Daoy (cell line): ENCODE results near the gene PKNOX2. TPM values are rescaled to one million over a fixed set of nuclear protein-coding genes. Genes with fewer than 3 reads are reported as not detected.
"Not testable (repeated sequence)": the region's sequence is repeated elsewhere in the genome, so short reads cannot be mapped to it uniquely, and the experiment has no call there.

Experiments used
- DNase-seq: peaks from one replicate; pipeline ENCODE4 v3.0.0-alpha.2; 2015; ENCODE audit warnings: low read depth
- total RNA-seq: library from RNA; depleted of rRNA; stranded (reverse); fragments of >200 nt; shearing (Covaris generic); gene quantifications from 2 replicates; pipeline ENCODE4 v1.2.3, GENCODE V29; 2014

Gene PKNOX2
- total RNA-seq, 1 experiment from 2014 or later, result 1.4 TPM

- DNase-seq, result no peak
Observed at GRCh38 chr11:125202362-125202880, 37.9 kb downstream of the PKNOX2 start.

- no peak for DNase-seq
Observed at GRCh38 chr11:125202977-125203376, 38.4 kb downstream of the PKNOX2 start.

GRCh38 chr11:125207866-125208425, 43.4 kb downstream of the PKNOX2 start:
- DNase-seq, result no peak

GRCh38 chr11:125210066-125210465, 45.5 kb downstream of the PKNOX2 start:
- no peak for DNase-seq

- DNase-seq, result no peak
Observed at GRCh38 chr11:125211191-125211947, 46.8 kb downstream of the PKNOX2 start.

- no peak for DNase-seq
Observed at GRCh38 chr11:125211948-125212340, 47.4 kb downstream of the PKNOX2 start.

- DNase-seq, result no peak
Observed at GRCh38 chr11:125214601-125215565, 50.3 kb downstream of the PKNOX2 start.

DNA sequence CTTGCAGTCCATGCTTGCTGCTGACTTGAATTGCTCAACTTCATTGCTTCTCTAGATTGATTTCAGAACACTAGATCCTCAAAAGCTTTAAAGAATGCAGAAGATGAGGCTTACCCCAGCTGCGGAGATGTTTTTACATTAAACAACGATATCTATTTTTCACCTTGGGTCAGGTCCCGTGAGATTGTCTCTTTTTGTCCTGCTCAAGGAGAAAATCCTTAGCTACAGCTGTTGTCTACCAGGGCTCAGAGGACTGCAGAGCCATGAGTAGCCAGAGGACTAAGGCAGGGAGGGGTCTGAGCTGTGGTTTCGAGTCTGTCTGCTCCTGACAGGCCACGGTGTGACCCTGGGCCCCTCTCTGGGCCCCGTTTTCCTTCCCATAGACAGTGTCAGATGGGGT, 51.4 kb downstream of the PKNOX2 start:
- no peak for DNase-seq

DNA sequence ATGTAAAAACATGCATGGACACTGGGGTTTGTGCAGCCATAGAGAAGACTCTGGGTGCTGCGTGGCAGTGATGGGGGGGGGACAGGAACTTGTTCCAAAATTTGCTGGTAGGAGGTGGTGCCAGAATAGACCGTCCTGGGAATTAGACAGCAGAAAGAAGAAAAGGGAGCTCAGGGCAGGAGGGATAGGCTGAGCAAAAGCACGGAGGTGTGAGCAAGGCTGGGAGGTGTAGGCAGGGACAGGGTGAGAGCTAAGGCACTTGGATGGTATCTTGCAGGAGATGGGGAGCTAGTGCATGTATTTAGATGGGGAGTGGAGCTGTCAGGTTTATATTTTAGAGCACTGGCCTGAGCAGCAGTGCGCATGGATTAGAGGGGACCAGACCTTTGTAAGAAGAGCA, 53.8 kb downstream of the PKNOX2 start:
- DNase-seq, result no peak

DNA sequence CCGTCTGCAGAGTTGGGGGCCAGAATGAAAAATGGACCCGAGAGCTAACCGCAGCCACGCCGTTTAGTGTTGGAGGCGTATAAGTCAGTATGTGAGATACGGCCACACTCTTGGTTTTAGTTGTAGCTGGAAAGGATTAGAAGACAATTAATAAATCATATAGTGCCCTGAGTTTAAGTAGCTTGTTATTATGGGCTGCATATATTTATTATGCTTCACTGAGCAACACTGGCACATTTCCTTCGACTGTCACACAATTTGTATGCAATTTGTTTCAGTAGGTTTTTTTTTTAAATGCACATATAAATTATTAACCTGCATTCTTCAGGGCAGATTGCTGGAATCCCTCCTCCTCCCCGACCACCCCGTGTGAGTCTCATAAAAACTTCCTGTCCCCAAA, 56.9 kb downstream of the PKNOX2 start:
- DNase-seq, result no peak

DNA sequence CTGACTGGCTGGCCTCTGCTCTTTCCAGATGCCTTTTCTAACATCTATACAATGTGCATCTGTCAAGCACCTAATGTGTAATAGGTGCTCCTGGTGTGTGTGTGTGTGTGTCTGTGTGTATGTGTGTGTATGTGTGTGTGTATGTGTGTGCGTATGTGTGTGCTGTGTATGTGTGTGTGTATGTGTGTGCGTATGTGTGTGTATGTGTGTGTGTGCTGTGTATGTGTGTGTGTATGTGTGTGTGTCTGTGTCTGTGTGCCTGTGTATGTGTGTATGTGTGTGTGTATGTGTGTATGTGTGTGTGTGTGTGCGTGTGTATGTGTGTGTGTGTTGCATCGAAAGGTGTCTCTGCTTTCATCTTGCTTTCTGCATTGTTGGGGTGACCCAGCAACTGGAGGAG, 57.9 kb downstream of the PKNOX2 start:
- no peak for DNase-seq

GRCh38 chr11:125223161-125223560, 58.6 kb downstream of the PKNOX2 start:
- not testable (repeated sequence) for DNase-seq

DNA sequence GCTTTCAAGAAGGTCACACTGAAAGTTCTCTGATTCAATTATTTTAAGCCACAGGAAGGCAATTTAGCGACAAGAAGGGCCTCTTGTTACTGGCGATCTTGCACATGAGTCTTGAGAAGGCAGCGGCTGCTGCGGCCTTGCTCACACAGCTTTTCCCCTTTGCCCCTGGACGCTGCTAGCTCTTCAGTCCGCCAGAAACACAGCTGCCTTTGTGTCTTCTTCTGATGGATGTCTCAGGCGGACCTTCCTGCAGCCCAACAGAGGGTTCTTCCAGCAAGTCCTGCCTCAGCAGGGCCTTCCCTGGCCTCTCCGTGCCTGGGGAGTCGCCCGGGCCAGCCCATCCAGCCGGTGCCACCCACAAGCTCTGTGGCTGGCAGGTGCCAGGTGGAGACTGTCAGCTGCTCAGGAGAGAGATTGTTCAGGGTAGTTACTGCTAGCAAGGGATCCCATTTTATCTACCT, 59.4 kb downstream of the PKNOX2 start:
- no peak for DNase-seq

GRCh38 chr11:125224391-125225021, 60.0 kb downstream of the PKNOX2 start:
- DNase-seq, result no peak

GRCh38 chr11:125225401-125225800, 60.9 kb downstream of the PKNOX2 start:
- no peak for DNase-seq

DNA sequence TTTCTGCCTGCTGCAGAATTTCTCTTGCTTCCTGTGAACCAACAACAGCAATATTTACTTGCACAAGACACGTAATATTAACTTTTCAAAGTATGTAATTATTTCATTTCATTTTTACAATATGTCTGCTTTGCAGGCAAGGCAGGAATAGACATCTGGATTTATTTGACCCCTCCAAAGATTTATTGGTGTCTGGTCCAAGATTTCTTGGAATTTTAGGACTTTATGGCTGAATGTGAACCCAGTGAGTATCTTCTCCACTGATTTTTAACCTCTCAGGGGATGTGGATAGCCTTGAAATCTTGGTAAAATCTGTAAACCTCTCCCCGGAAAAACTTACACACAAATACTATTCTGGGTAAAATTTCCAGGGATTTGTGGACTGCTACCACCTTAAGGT, 61.5 kb downstream of the PKNOX2 start:
- no peak for DNase-seq

GRCh38 chr11:125226706-125227105, 62.2 kb downstream of the PKNOX2 start:
- DNase-seq, result no peak

DNA sequence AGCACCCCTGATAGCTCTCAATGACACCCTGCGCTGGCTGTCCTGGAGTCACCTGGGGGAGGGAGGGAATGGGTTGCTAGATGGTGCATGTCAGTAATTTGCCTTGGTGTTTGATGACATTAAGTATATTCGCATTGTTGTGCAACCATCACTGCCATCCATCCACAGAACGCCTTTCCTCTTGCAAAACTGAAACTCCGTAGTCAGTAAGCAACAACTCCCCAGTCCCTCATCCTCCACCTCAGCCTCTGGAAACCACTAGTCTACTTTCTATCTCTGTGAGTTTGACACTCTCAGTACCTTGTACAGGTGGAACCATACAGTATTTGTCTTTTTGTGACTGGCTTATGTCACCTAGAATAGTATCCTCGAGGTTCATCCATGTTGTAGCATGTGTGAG, 62.6 kb downstream of the PKNOX2 start:
- DNase-seq, result no peak

- DNase-seq, result no peak
Observed at GRCh38 chr11:125228445-125228844, 63.9 kb downstream of the PKNOX2 start.

- no peak for DNase-seq
Observed at GRCh38 chr11:125228993-125229392, 64.4 kb downstream of the PKNOX2 start.

GRCh38 chr11:125229916-125230315, 65.4 kb downstream of the PKNOX2 start:
- DNase-seq, result no peak

GRCh38 chr11:125233116-125233515, 68.6 kb downstream of the PKNOX2 start:
- DNase-seq, result no peak
